HG03139 (cell line): ENCODE data around the gene REXO1.
A peak's percentile ranks its signal among the peaks of the same experiment; 100 is the strongest.
"Not testable (repeated sequence)": the region's sequence is repeated elsewhere in the genome, so short reads cannot be mapped to it uniquely, and the experiment has no call there.

Experiments used
- ATAC-seq: cut with Tn5 transposase; IDR thresholded peaks from one replicate; pipeline ENCODE4 v1.9.1; 2021; ENCODE audit not compliant: unreplicated experiment

The REXO1 gene, protein sequence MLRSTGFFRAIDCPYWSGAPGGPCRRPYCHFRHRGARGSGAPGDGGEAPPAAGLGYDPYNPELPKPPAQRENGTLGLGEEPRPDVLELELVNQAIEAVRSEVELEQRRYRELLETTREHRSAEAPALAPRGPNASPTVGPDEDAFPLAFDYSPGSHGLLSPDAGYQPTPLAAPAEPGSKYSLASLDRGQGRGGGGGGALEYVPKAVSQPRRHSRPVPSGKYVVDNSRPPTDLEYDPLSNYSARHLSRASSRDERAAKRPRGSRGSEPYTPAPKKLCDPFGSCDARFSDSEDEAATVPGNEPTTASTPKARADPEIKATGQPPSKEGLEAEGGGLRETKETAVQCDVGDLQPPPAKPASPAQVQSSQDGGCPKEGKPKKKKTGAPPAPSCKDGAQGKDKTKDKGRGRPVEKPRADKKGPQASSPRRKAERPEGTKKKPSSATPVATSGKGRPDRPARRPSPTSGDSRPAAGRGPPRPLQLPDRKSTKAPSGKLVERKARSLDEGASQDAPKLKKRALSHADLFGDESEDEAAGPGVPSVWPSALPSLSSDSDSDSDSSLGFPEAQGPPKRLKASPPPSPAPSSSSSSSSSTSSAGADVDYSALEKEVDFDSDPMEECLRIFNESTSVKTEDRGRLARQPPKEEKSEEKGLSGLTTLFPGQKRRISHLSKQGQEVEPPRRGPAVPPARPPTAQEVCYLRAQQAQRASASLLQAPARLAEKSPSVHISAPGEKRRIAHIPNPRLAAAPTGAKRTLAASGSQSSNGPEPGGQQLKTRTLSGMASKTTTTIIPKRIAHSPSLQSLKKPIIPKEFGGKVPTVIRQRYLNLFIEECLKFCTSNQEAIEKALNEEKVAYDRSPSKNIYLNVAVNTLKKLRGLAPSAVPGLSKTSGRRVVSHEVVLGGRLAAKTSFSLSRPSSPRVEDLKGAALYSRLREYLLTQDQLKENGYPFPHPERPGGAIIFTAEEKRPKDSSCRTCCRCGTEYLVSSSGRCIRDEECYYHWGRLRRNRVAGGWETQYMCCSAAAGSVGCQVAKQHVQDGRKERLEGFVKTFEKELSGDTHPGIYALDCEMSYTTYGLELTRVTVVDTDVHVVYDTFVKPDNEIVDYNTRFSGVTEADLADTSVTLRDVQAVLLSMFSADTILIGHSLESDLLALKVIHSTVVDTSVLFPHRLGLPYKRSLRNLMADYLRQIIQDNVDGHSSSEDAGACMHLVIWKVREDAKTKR

GRCh38 chr19:1848399-1849131 is at the start of gene REXO1:
TSS of gene REXO1 (minus strand) at chr19:1848483. CDS start at chr19:1848358, 125 bp downstream.
- peak; percentile 52 for ATAC-seq

DNA sequence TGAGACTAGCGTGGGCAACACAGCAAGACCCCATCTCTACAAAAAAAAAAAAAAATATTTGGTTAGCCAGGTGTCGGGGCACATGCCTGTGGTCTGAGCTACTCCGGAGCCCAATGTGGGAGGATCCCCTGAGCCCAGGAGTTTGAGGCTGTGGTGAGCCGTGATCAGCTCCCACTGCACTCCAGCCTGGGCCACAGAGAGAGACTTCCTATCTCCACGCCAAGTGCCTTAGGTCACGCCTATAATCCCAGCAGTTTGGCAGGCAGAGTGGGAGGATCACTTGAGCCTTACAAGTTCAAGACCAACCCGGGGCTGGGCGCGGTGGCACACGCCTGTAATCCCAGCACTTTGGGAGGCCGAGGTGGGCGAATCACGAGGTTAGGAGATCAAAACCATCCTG is 48.2 kb upstream of the REXO1 start:
- ATAC-seq: no peak

DNA sequence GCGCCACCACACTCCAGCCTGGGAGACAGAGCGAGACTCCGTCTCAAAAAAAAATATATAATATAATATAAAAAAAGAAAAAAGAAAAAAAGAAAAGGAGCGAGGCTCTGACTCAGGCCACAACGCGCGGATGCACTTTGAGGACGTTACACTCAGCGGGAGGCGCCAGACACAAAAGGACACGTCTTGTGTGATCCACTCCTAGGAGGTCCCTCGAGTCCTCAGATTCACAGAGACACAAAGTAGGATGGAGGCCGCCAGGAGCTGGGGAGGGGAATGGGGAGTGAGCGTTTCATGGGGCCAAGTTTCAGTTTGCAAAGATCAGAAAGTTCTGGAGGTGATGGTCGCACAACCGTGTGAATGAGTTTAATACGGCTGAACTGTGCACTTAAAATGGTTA is 45.5 kb upstream of the REXO1 start:
- ATAC-seq: no peak

GRCh38 chr19:1889907-1890306 is 41.6 kb upstream of the REXO1 start:
- ATAC-seq: no peak

- no peak for ATAC-seq
Measured at GRCh38 chr19:1888385-1888784, 40.1 kb upstream of the REXO1 start.

DNA sequence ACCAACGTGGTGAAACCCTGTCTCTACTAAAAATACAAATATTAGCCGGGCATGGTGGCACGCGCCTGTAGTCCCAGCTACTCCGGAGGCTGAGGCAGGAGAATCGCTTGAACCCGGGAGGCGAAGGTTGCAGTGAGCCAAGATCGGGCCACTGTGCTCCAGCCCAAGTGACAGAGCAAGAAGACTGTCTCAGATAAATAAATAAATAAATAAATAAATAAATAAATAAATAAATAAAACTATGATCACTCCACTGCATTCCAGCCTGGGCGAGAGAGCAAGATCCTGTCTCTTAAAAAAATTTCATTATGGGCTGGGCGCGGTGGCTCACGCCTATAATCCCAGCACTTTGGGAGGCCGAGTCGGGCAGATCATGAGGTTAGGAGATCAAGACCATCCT is 38.1 kb upstream of the REXO1 start:
- not testable (repeated sequence) for ATAC-seq

- ATAC-seq: peak; percentile 81
Measured at GRCh38 chr19:1885398-1886119, 37.3 kb upstream of the REXO1 start, which contains the start of gene ABHD17A. TSS of gene ABHD17A (minus strand) at chr19:1885496. CDS start at chr19:1881566, 3,930 bp downstream.

DNA sequence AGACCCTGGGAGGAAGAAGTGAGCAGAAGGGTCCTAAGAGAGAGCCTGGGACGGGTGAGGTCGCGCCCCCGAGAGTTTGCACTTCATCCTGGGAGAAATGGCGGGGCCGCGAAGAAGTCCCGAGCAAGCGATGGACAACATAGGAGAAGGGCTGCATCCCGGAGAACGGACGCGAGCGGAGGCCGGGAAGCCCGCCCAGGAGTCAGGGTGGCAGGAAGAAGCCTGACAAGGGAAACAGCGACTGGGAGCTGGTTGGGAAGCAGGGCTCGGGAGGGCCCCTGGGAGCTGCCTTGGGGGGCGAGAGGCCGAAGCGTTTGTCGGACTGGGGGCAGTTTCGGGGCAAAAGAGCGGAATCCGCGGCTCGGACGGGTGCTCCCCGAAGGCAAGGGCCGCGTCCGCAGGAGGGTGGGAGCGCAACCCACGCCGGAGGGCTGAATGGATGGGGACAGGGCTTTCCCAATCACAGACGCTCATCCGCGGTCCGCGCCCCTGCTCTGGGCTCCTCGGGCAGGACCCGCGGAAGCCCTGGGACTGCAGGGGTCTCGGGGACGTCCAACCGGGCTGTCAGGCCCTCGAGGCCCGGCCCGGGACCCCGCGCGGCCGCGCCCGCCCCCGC is 36.5 kb upstream of the REXO1 start:
- ATAC-seq: peak; percentile 13

DNA sequence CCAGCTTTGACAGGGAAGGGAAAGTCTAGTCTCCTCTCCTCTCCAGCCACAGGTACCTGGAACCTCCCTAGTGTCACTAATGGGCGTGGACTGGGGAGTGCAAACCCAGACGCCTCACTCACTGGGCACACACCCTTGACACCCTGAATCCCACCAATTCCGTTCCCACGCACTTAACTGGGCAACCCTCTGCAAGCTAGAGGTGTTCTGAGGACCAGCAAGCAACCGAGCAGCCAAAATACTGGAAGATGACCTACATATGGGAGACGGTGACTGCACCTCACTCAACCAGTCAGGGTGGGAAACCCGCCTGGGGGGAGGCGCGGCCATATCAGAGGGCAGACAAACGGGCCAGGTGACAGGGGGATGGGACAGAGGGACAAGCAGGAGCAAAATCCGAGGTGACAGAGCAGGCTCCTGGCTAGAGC is 36.0 kb upstream of the REXO1 start:
- no peak for ATAC-seq

DNA sequence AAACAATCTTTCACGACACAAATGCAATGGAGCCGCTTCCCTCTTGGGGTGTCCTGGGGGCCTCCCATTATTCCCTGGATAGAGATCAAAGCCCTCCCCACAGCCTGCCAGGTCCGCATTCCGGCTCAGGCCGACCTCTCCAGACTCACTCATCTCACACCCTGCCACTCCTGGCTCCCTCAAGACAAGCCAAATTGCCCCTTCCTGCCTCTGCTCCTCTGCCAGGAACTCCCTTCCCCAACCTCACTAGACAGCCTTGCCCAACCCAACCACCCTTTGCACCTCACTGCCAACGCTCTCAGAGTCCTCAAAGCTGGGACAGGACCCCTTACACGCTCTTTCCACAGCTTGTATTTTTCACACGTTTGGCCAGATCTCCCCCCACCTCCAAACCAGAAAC is 35.5 kb upstream of the REXO1 start:
- no peak for ATAC-seq

DNA sequence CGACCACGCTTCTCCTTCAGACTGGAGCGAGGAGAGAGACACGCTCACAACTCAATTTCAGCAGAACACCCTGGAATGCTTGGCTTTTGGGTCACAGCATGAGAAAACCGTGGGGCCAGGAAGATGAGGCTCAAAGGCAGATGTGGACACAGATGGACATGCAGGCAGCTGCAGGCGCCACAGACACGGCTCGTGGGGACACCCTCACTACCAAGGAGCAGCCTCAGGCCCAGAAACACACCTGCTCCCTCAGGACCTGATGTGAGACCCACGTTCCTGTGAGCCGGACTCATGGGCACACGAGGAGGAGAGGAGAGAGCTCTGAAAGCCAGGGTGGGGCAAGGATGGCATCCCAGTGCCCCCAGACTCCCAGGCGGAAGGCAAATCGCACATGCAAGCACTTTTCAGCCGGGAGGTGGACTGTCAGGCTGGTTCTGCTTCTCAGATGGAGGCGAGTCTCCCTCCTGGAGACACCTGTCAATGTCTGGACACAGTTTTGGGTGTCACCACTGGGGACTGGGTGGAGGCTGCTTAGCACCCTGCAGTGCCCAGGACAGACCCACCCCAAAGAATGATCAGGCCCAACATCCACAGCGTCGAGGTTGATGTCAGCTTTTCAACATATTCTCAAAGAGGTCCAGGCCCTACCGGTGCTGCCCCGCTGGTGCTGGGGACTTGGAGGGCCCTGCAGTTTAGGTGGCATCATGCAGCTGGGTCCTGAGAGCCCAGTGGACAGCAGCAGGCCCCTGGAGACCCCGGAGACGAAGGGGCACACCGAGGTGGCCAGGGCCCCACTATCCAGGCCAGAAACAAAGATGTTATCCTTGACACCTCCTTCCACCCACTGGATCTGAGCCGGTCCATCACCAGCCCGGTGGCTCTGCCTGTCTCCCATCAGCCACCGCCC is 34.8 kb upstream of the REXO1 start:
- ATAC-seq: no peak

DNA sequence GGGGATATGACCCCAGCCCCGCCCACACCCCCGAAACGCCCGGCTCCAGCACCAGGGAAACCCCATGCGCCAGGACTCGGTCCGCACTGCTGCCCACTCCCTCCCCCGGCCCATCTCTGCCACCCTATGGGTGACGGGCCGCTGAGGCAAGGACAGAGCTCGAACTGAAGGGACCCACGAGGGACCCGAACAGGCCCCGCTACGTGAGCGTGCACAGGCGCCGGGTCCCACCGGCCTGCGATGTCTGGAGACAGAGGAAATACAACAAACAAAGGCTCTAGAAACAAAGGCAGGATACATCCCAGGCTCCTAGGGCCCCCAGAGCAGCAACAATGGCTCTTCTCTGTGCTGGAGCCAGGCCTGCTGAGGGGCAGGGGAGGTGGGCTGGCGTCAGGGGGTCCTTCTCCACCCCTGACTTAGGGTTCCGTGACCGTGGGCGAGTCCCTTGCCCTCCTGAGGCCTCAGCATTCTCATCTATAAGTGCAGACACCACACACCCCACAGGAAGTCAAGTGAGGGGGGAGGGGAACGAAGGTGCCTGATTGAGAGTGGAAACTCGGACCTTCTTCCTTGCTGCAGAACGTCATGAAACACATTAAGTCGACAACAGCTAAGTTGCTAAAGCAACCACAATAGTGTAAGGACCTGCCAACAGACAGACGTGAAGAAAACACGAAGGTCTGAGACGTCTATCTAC is 34.0 kb upstream of the REXO1 start:
- ATAC-seq: no peak

DNA sequence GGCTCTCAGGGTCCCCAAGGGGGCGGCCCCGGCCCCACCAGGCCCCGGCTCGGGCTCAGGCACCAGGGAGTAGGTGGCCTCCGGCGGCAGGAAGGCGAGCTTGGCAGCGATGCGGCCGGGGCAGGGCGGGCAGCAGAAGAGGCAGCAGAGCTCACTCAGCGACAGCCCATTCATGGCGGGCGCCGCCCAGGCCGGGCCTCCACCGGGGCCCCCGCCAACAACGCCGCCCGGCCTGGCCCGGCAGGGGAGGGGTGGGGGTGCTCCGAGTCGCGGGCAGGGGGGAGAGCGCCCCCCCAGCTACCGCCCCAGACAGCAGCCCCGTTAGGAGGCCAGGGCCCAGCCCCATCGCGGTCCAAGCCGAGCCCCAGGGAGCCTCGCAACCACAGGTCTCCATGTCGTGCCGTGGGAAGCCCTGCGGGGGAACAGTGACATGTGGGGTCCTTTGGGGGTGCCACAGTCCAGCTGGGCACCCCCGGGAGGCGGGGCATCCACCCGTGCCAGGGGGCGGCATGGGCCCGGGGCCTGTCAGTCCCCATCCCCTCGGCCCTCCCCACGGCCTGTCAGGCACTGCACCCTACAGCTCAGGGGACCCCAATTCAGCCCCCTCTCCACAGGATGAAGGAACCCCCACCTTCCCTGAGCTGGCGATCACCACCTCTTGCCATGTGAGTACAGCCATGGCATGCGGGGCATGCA is 33.3 kb upstream of the REXO1 start:
- ATAC-seq: not testable (repeated sequence)

DNA sequence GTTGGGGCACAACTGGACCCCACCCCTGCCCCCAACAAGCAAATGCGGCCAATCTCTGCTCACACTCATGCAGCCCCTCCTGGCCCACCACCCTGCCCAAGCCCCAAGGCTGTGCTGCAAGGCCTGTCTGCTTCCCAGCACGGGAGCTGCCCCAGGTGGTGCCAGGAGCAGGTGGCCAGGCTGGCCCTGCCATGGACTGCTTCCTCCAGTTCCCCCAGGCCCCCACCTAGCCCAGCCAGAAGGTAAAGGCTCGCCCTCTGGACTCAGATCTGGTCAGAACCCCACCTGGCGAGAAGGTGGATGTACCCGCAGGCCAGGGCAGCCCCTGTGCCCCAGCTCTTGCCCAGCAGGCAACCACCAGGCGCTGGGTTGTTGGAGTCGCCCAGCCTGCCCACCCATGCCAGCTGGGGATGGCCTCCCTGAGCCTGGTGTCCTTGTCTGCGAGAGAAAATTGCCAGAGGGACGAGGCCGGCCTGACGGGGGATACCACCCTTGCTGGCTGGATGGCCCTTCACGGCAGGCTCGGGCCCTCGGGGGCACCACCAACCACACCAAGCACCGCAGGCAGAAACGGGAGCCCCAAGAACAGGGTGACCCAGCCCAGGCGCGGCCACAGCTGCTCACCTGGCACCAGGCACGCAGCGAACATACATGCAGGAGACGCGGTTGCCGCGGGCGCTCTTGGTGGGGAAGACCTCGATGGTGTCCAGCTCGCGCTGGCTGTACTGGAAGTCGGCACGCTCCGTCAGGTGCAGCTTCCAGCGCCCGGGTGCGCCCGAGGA is 32.5 kb upstream of the REXO1 start:
- ATAC-seq: no peak

- not testable (repeated sequence) for ATAC-seq
Measured at GRCh38 chr19:1879982-1880381, 31.7 kb upstream of the REXO1 start.

- ATAC-seq: not testable (repeated sequence)
Measured at GRCh38 chr19:1878583-1878982, 30.3 kb upstream of the REXO1 start.
